Stimulated activated CD8-positive, alpha-beta memory T cell treated with anti-CD3 and anti-CD28 coated beads, Interleukin-7, amount 100 ng/mL, for 48 hours (primary cell): ENCODE data around the gene EVI5.
"Not testable (repeated sequence)": the region's sequence is repeated elsewhere in the genome, so short reads cannot be mapped to it uniquely, and the experiment has no call there.

ENCODE experiments used
- DNase-seq, 2 donors: peaks; one replicate each; pipeline ENCODE4 v3.0.0-alpha.2; 2020; ENCODE audit warnings: low read depth in 1 of 2; ENCODE audit errors: extremely low read depth in 1 of 2

Gene EVI5

GRCh38 chr1:92583821-92584760, 200.8 kb downstream of the EVI5 start:
- DNase-seq: no peak

- DNase-seq: no peak
These were observed 207.5 kb downstream of the EVI5 start for GRCh38 chr1:92577261-92577895.

GRCh38 chr1:92575123-92575522, 209.8 kb downstream of the EVI5 start:
- DNase-seq: no peak

- no peak for DNase-seq
These were observed 212.4 kb downstream of the EVI5 start for GRCh38 chr1:92572520-92572919.

GRCh38 chr1:92571578-92571977, 213.3 kb downstream of the EVI5 start:
- no peak for DNase-seq

GRCh38 chr1:92567211-92567868, 217.6 kb downstream of the EVI5 start:
- no peak for DNase-seq

- DNase-seq: no peak
These were observed 221.3 kb downstream of the EVI5 start for GRCh38 chr1:92563457-92564216.

- no peak for DNase-seq
These were observed 228.6 kb downstream of the EVI5 start for GRCh38 chr1:92556350-92556749.

GRCh38 chr1:92554216-92554615, 230.7 kb downstream of the EVI5 start:
- DNase-seq: no peak

- DNase-seq: no peak
These were observed 233.0 kb downstream of the EVI5 start for GRCh38 chr1:92551916-92552315.

GRCh38 chr1:92544756-92545165, 240.1 kb downstream of the EVI5 start:
- no peak for DNase-seq

- DNase-seq: no peak
These were observed 241.5 kb downstream of the EVI5 start for GRCh38 chr1:92543131-92544055.

GRCh38 chr1:92538413-92539061, 246.4 kb downstream of the EVI5 start:
- no peak for DNase-seq

GRCh38 chr1:92538048-92538412, 246.9 kb downstream of the EVI5 start:
- no peak for DNase-seq

- no peak for DNase-seq
These were observed 247.7 kb downstream of the EVI5 start for GRCh38 chr1:92536980-92537884.

- DNase-seq: no peak
These were observed 248.5 kb downstream of the EVI5 start for GRCh38 chr1:92536211-92536979.

- DNase-seq: not testable (repeated sequence)
These were observed 252.5 kb downstream of the EVI5 start for GRCh38 chr1:92532371-92532770.

- DNase-seq: not testable (repeated sequence)
These were observed 253.0 kb downstream of the EVI5 start for GRCh38 chr1:92531939-92532338.
